Aorta (tissue), 4 donors: ENCODE results near the gene SPSB4. TPM values are rescaled to one million over a fixed set of nuclear protein-coding genes. Genes with fewer than 3 reads are reported as not detected.

Experiments used
- polyA plus RNA-seq, 2 donors: library from polyadenylated mRNA; stranded (reverse); fragments of 200-250 nt; gene quantifications; one replicate each; pipeline ENCODE4 v1.2.3, GENCODE V29; 2013
- total RNA-seq, 2 donors: library from RNA; stranded (reverse); fragmentation: NEBNext Ultra II Directional; extraction: Animal tissue kit (Norgen Biotek cat#: 25700); gene quantifications; one replicate each; pipeline ENCODE4 v1.2.1, GENCODE V29; 2021
- donor health status: healthy with polysubstance abuse.
- donor health status: Bipolar disorder and iron deficiency.
- donor health status: DM: no; HTN: no; CAD: no.
- donor health status: DM: yes; HTN: yes; CAD: no.

The SPSB4 gene
- total and polyA plus RNA-seq, 4 donors = 0.13 to 2.0 (median 1.0) TPM; not detected in 1

Other genes starting within 250 kb of the SPSB4 start
- 10 to 100 TPM; 49.0 to 68.7 TPM for gene SLC25A36, start 109.5 kb upstream of the SPSB4 start, total RNA-seq
- gene SLC25A36, start 109.5 kb upstream of the SPSB4 start, polyA plus RNA-seq = 10 to 100 TPM; 23.7 to 35.0 TPM
- 10 to 100 TPM; 19.2 to 29.6 TPM for gene PXYLP1, start 180.5 kb downstream of the SPSB4 start, total RNA-seq
- gene PXYLP1, start 180.5 kb downstream of the SPSB4 start, polyA plus RNA-seq = 1 to 10 TPM; 3.8 to 5.8 TPM